ENCODE results near the gene DLG2. TPM values are rescaled to one million over a fixed set of nuclear protein-coding genes. Genes with fewer than 3 reads are reported as not detected.

DLG2 gene
- total and polyA plus RNA-seq, 4 donors = 0.30 to 5.5 (median 0.68) TPM

DNA sequence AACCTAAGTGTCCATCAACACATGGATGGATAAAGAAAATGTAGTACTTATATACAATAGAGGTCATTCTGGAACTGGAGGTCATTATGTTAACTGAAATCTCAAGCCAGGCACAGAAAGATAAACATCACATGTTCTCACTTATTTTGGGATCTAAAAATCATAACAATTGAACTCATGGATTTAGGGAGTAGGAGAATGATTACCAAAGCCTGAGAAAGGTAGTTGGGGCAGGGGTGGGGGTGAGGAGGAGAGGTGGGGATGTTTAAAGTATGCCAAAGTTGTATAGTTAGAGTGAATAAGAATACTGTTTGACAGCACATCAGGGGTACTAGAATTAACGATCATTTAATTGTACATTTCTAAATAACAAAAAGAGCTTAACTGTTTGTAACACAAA lies 1112.7 kb downstream of the DLG2 start:
- H3K27ac ChIP-seq (ENCODE audit: low read depth in 1 of 2, low read length in 2 of 2) = no peak overlapping the region
- H3K36me3 ChIP-seq (ENCODE audit: control insufficient read depth in 4 of 4, insufficient read depth in 3 of 4, low read depth in 1 of 4, low read length in 3 of 4) = no peaks in the 10 kb centered on the region
- no peaks in the 10 kb centered on the region for H3K9me3 ChIP-seq (ENCODE audit: control insufficient read depth in 4 of 4, low read length in 3 of 4)
- no peaks in the 10 kb centered on the region for H3K27me3 ChIP-seq (ENCODE audit: control insufficient read depth in 4 of 4, insufficient read depth in 4 of 4, low read length in 3 of 4)
- H3K9ac ChIP-seq (ENCODE audit: low read depth in 1 of 2, low read length in 2 of 2) = no peak overlapping the region
- H3K4me1 ChIP-seq (ENCODE audit: control insufficient read depth in 4 of 4, insufficient read depth in 4 of 4, low read length in 3 of 4) = no peaks in the 10 kb centered on the region
- TF ChIP-seq HNF4G (IDR thresholded peaks at IDR 0.05) (no peak), EGR1 (IDR thresholded peaks at IDR 0.05; ENCODE audit: low read depth in 2 of 2) (no peak), RAD21 (IDR thresholded peaks at IDR 0.05) (no peak), YY1 (IDR thresholded peaks at IDR 0.05) (no peak), TAF1 (conservative IDR thresholded peaks at IDR 0.05) (no peak), HNF4A (conservative IDR thresholded peaks at IDR 0.05) (no peak), JUND (IDR thresholded peaks at IDR 0.05) (no peak), SP1 (IDR thresholded peaks at IDR 0.05) (no peak), NR2F2 (IDR thresholded peaks at IDR 0.05) (no peak), GABPA (IDR thresholded peaks at IDR 0.05 in 1 of 2, conservative IDR thresholded peaks at IDR 0.05 in 1 of 2) (no peak), FOXA1 (IDR thresholded peaks at IDR 0.05) (no peak), RXRA (IDR thresholded peaks at IDR 0.05) (no peak), FOXA2 (IDR thresholded peaks at IDR 0.05) (no peak)
- TF ChIP-seq, protein P1, sequence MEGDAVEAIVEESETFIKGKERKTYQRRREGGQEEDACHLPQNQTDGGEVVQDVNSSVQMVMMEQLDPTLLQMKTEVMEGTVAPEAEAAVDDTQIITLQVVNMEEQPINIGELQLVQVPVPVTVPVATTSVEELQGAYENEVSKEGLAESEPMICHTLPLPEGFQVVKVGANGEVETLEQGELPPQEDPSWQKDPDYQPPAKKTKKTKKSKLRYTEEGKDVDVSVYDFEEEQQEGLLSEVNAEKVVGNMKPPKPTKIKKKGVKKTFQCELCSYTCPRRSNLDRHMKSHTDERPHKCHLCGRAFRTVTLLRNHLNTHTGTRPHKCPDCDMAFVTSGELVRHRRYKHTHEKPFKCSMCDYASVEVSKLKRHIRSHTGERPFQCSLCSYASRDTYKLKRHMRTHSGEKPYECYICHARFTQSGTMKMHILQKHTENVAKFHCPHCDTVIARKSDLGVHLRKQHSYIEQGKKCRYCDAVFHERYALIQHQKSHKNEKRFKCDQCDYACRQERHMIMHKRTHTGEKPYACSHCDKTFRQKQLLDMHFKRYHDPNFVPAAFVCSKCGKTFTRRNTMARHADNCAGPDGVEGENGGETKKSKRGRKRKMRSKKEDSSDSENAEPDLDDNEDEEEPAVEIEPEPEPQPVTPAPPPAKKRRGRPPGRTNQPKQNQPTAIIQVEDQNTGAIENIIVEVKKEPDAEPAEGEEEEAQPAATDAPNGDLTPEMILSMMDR (IDR thresholded peaks at IDR 0.05; ENCODE audit: low read depth, low read length, missing input control) = no peak
- TF ChIP-seq, protein P2, sequence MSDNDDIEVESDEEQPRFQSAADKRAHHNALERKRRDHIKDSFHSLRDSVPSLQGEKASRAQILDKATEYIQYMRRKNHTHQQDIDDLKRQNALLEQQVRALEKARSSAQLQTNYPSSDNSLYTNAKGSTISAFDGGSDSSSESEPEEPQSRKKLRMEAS (IDR thresholded peaks at IDR 0.05) = no peak
- TF ChIP-seq, protein P3, sequence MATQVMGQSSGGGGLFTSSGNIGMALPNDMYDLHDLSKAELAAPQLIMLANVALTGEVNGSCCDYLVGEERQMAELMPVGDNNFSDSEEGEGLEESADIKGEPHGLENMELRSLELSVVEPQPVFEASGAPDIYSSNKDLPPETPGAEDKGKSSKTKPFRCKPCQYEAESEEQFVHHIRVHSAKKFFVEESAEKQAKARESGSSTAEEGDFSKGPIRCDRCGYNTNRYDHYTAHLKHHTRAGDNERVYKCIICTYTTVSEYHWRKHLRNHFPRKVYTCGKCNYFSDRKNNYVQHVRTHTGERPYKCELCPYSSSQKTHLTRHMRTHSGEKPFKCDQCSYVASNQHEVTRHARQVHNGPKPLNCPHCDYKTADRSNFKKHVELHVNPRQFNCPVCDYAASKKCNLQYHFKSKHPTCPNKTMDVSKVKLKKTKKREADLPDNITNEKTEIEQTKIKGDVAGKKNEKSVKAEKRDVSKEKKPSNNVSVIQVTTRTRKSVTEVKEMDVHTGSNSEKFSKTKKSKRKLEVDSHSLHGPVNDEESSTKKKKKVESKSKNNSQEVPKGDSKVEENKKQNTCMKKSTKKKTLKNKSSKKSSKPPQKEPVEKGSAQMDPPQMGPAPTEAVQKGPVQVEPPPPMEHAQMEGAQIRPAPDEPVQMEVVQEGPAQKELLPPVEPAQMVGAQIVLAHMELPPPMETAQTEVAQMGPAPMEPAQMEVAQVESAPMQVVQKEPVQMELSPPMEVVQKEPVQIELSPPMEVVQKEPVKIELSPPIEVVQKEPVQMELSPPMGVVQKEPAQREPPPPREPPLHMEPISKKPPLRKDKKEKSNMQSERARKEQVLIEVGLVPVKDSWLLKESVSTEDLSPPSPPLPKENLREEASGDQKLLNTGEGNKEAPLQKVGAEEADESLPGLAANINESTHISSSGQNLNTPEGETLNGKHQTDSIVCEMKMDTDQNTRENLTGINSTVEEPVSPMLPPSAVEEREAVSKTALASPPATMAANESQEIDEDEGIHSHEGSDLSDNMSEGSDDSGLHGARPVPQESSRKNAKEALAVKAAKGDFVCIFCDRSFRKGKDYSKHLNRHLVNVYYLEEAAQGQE (IDR thresholded peaks at IDR 0.05) = no peak
- TF ChIP-seq, protein P4, sequence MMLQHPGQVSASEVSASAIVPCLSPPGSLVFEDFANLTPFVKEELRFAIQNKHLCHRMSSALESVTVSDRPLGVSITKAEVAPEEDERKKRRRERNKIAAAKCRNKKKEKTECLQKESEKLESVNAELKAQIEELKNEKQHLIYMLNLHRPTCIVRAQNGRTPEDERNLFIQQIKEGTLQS (IDR thresholded peaks at IDR 0.05) = no peak
- WGBS = 79% methylated on average over 1 of the region's 1 CpG
- H3K4me3 ChIP-seq (ENCODE audit: low read depth in 1 of 3, low read length in 3 of 3) = no peak overlapping the region
- no peak for DNase-seq (ENCODE audit: low spot score)

DNA sequence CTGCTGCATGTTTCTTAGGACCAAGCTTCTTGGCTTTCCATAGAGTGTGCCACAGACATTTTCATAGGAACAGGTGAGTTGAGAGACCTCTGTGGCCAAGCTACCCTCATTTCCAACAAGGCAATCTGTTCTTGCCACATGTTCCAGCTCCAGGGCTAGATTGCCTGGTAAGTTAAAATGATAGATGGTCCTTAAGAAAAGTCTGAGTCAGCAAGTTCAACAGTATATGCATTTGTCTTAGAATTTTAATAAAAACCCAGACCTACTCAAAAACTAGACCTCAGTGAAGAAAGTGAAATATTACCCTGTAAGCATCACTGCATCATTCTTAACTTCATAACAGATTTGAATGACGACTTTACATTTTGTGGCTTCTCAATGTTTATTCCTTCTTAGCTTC lies 1123.6 kb downstream of the DLG2 start:
- TF ChIP-seq RXRA (IDR thresholded peaks at IDR 0.05) = no peak
- no peak for TF ChIP-seq FOXA2 (IDR thresholded peaks at IDR 0.05)
- no peak for TF ChIP-seq GABPA (IDR thresholded peaks at IDR 0.05 in 1 of 2, conservative IDR thresholded peaks at IDR 0.05 in 1 of 2)
- TF ChIP-seq, protein P3 (IDR thresholded peaks at IDR 0.05) = no peak
- no peak for TF ChIP-seq NR2F2 (IDR thresholded peaks at IDR 0.05)
- no peak for TF ChIP-seq SP1 (IDR thresholded peaks at IDR 0.05)
- H3K27me3 ChIP-seq (ENCODE audit: control insufficient read depth in 4 of 4, insufficient read depth in 4 of 4, low read length in 3 of 4) = no peaks in the 10 kb centered on the region
- WGBS = 70% methylated on average over 1 of the region's 1 CpG

More for the DNA sequence above, 1123.6 kb downstream of the DLG2 start:
- H3K27ac ChIP-seq (ENCODE audit: low read depth in 1 of 2, low read length in 2 of 2) = no peak overlapping the region
- no peak for DNase-seq (ENCODE audit: low spot score)
- H3K36me3 ChIP-seq (ENCODE audit: control insufficient read depth in 4 of 4, insufficient read depth in 3 of 4, low read depth in 1 of 4, low read length in 3 of 4) = no peaks in the 10 kb centered on the region
- no peak overlapping the region for H3K4me3 ChIP-seq (ENCODE audit: low read depth in 1 of 3, low read length in 3 of 3)
- no peaks in the 10 kb centered on the region for H3K9me3 ChIP-seq (ENCODE audit: control insufficient read depth in 4 of 4, low read length in 3 of 4)
- no peak overlapping the region for H3K9ac ChIP-seq (ENCODE audit: low read depth in 1 of 2, low read length in 2 of 2)
- no peaks in the 10 kb centered on the region for H3K4me1 ChIP-seq (ENCODE audit: control insufficient read depth in 4 of 4, insufficient read depth in 4 of 4, low read length in 3 of 4)
